Retinal pigment epithelial cell (primary cell): ENCODE measurements around the gene SOHLH1.

Experiments
- DNase-seq: peaks from one replicate; pipeline ENCODE4 v3.0.0-alpha.2; 2010; ENCODE audit warnings: low read depth
- H3K4me3 ChIP-seq: 2 replicates; pipeline ENCODE4 v1.5.1; 2011; ENCODE audit warnings: mild to moderate bottlenecking, low read length, control low read depth, moderate library complexity
- TF ChIP-seq, protein P1 (sequence below): conservative IDR thresholded peaks from 2 replicates; pipeline ENCODE4 v1.5.1; 2011; ENCODE audit warnings: low read depth, low read length, control low read depth, inconsistent platforms

Gene SOHLH1

DNA sequence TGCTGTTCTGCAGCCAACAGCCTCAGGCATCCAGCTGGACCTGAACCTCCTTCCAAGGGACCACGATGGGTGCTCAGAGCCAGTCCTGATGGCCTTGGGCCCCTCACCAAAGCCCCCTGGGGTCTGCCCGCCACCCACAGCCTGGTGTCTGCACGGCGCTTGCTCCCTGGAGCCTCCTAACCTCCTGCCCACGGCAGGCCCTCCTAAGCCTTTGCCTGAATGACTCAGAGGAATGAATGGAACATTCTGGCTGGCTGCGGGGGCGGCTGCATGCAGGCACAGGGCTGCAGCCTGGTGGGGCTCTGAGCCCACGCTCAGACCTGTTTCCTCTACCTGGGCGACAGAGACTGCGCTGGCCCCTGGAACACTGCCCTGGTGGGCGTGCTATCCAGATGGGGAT lies 6.9 kb downstream of the SOHLH1 start:
- TF ChIP-seq, protein P1, sequence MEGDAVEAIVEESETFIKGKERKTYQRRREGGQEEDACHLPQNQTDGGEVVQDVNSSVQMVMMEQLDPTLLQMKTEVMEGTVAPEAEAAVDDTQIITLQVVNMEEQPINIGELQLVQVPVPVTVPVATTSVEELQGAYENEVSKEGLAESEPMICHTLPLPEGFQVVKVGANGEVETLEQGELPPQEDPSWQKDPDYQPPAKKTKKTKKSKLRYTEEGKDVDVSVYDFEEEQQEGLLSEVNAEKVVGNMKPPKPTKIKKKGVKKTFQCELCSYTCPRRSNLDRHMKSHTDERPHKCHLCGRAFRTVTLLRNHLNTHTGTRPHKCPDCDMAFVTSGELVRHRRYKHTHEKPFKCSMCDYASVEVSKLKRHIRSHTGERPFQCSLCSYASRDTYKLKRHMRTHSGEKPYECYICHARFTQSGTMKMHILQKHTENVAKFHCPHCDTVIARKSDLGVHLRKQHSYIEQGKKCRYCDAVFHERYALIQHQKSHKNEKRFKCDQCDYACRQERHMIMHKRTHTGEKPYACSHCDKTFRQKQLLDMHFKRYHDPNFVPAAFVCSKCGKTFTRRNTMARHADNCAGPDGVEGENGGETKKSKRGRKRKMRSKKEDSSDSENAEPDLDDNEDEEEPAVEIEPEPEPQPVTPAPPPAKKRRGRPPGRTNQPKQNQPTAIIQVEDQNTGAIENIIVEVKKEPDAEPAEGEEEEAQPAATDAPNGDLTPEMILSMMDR = no peak
- H3K4me3 ChIP-seq = no peak overlapping the region
- no peak for DNase-seq

DNA sequence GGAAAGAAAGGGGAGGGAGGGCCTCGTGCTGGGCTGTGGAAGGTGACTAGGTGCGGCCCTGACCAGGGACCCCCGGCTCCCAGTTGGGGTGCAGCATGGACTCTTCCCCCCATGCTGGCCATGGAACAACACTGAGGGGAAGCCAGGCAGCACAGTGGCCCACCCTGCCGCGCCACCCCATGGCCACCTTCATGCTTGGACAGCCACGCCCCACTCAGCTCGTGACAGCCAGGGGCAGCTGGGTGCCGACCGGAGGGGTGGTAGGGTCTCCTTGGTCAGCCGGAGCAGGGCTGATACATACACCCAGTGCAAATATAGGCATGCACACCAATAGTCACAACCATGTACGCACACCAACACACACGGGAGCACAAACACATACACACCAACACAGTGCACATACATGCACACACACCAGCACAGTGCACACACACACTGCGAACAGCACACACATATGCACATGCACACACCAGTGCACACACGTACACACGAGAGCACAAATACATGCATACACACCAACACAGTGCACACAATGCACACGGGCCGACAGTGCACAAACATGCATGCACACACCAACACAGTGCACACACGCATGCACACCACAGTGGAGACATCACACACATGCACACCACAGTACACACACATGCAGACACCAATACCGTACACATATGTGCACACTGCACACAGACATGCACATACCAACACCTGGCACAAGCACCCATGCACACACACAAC lies 8.3 kb downstream of the SOHLH1 start:
- TF ChIP-seq, protein P1 = no peak
- H3K4me3 ChIP-seq = no peak overlapping the region
- DNase-seq = no peak

DNA sequence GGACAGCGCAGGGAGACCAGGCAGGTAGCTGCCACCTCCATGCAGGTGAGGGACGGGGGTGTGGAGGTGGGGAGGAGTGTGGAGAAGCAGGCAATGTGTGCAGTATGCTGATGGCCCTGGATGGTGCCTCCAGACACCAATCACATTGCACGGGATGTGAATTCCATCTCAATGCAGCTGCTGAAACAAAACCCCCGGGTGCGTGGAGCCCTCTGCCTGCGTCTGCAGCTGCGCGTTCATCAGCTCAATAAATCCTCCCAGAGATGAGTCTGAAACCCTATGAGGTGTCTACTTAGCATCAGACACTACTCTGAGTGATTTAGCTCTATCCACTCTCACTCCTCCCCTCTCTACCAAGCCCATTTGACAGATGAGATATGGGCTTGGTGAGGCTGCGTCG lies 10.3 kb downstream of the SOHLH1 start:
- DNase-seq = no peak
- TF ChIP-seq, protein P1 = no peak
- H3K4me3 ChIP-seq = no peak overlapping the region

DNA sequence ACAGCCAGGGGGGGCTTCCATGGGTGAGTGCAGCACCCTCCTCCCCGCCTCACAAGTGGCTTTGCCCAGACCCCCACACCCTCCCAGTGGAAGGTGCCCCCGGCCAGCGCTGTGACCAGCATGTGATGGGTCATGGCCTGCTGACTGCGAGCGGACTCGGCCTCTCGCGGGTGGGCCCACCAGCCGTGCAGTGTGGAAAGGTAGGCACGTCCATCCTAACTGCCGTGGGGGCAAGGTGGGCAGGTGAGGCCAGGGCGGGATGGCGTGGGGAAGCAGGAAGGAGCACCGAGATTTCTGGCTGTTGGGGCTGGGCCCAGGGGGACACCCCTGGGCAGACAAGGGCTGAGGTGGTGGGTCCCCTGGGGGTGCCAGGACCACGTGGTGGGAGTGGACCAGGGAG lies 12.1 kb downstream of the SOHLH1 start:
- no peak for DNase-seq
- no peak overlapping the region for H3K4me3 ChIP-seq
- TF ChIP-seq, protein P1 = no peak

DNA sequence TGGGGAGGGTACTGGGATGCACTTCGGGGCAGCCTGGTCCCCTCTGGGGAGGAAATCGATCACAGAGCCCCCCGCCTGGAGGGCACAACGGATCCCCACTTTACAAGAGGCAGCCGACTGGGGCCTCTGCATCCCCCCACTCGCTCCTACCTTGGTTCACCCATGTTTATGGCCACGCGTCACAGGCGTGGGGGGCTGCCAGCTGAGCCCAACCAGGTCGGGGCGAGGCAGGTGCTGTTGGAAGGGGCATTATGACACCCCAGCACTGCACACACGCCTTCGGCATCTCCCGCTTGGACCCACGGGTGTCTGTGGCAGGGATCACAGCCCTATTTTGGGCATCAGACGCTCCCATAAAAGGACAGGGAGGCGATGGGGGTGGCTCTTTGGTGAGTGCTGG lies 14.6 kb downstream of the SOHLH1 start:
- no peak for DNase-seq

DNA sequence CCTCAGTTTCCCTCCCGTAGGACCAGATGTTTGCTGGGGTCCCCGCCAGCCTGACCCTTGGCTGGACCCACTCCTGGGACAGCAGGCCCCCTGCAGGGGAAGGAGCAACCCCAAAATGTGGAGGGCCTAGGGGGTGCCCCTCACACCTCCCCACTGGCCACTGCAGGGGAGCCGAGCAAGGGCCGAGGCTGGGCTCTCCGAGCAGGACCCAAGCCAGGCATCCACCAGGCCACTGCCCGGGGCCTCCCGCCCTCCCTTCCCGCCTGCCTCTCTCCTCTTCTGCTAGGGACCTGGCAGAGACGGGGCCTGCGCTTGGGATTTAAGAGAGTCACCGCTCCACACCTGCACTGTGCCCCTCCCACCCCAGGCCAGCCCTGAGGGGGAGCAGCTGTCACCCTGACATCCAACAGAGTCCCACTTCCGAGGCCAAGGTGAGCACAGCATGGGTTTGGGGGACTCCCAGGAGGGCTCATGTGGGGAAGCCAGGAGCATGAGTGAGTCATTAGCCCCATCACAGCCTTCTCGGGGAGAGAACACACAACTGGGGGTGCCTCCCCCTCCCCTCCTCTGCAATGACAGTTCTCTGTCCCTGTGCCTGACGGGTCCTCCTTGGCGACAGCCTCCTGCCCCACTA lies 15.8 kb downstream of the SOHLH1 start:
- TF ChIP-seq, protein P1 = no peak
- no peak for DNase-seq
- no peak overlapping the region for H3K4me3 ChIP-seq

More for the DNA sequence above, 14.6 kb downstream of the SOHLH1 start:
- TF ChIP-seq, protein P1 = no peak
- H3K4me3 ChIP-seq = no peak overlapping the region

DNA sequence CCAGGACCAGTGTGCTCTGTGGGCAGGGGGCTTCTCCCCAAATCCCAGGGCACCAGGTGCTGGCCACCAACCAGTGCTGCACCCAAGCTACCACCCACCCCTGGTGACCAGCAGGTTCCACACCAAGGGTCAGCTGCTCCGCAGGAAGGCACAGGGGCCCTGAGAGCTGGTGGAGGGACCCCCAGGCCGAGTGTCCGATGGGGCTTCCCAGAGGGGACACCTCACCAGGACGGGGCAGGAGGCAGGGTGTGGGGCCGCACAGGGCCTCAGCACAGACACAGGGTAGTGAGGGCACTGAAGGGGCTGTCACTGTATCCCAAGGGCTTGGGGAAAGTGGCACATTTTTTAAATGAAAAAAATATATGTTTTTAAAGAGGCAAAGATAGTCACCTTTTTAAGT lies 18.1 kb downstream of the SOHLH1 start:
- no peak overlapping the region for H3K4me3 ChIP-seq
- TF ChIP-seq, protein P1 = no peak
- DNase-seq = no peak
